Activated naive CD4-positive, alpha-beta T cell treated with anti-CD3 and anti-CD28 coated beads, Interleukin-2, amount 10 ng/mL, durations not matched to agents 7 days and 5 days (primary cell): Measurements from ENCODE around the gene PEX1.
A peak's percentile ranks its signal among the peaks of the same experiment; 100 is the strongest.
"Not testable (repeated sequence)": the region's sequence is repeated elsewhere in the genome, so short reads cannot be mapped to it uniquely, and the experiment has no call there.

ENCODE experiments used
- CTCF ChIA-PET: fragments of 350-600 bp; sonication (Branson Sonifier 250); formaldehyde crosslinking; loops from one replicate; lab custom pipeline; 2021; ENCODE audit warnings: antibody characterized with exemption; lab: Charles Lee
- DNase-seq: peaks from one replicate; pipeline ENCODE4 v3.0.0-alpha.2; 2020
- H3K27ac Mint-ChIP-seq: one replicate; pipeline ENCODE4 v1.8.0; 2021; ENCODE audit warnings: mild to moderate bottlenecking, moderate library complexity, mixed read lengths
- H3K27me3 Mint-ChIP-seq: one replicate; pipeline ENCODE4 v1.8.0; 2021; ENCODE audit warnings: mild to moderate bottlenecking, mixed read lengths
- H3K36me3 Mint-ChIP-seq: one replicate; pipeline ENCODE4 v1.8.0; 2021; ENCODE audit warnings: mixed read lengths
- H3K4me1 Mint-ChIP-seq: one replicate; pipeline ENCODE4 v1.8.0; 2021; ENCODE audit warnings: mixed read lengths
- H3K4me3 Mint-ChIP-seq: one replicate; pipeline ENCODE4 v1.8.0; 2021; ENCODE audit warnings: mild to moderate bottlenecking, moderate library complexity, mixed read lengths
- H3K9me3 Mint-ChIP-seq: one replicate; pipeline ENCODE4 v1.8.0; 2021; ENCODE audit warnings: mixed read lengths

Gene PEX1

DNA sequence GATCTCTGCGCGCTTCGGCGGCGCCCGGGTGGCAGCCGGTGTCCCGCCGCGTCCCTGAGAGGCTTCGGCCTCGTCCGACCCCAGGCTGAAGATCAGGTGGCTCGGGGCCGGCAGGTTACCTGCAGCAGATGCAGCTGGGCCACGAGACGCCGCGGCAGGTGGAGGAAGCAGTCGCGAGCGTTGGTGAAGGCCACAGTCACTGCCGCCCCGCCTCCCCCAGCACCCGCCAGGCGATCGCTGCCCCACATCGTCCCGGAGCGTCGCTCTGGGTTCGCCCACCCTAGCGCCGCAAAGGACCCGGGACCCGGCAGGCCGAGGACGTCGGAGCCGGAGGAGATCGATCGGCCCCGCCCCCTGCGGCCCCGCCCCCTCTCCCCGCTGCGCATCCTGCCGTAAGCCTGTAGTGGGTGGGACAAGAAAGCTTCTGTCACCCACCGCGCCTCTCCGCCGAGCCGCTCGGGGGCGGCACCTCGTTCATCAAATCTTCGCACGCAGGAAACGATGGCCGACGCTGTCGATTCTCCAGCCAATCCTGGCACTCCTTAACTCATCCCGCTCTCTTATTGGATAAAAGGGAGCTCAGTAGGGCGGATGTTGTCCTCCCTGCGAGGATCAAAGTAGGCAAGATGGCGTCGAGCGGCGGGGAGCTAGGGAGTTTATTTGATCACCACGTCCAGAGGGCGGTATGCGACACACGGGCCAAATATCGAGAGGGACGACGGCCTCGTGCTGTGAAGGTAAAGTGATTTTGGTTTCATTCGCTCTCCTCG lies at the start of gene PEX1, which contains the start of gene RBM48:
PEX1 (minus strand) TSS at position 333 of the 770 bp plus-strand sequence; CDS start at position 248, 85 bp downstream.
RBM48 (plus strand) TSS at position 608 of the 770 bp plus-strand sequence; CDS start at position 627, 19 bp downstream.
- H3K36me3 Mint-ChIP-seq = peaks cover 25% of the 10 kb centered on the region

DNA sequence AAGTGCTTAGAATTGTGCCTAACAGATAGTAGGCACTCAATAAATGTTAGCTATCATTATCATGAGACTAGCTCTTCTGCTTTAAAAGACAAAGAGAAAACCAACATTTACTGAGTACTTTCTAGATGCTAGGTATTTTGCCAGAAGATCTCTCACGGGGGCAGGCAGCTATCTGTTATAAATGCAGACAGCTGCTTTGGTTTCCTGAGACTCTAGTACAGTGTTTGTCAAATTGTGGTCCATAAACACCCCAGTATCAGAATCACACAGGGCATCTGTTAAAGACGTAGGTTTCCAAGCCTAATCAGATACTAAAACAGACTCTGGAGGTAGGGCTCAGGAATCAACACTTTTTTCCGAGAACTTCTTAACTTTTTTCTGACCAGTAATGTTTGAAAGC lies 48.0 kb upstream of the PEX1 start:
- Mint-ChIP-seq H3K27ac (no peak overlapping the region), H3K27me3 (no peaks in the 10 kb centered on the region), H3K4me1 (peaks cover 5% of the 10 kb centered on the region), H3K4me3 (no peak overlapping the region), H3K36me3 (peaks cover 50% of the 10 kb centered on the region), H3K9me3 (no peaks in the 10 kb centered on the region)
- CTCF ChIA-PET = no interaction called here
- no peak for DNase-seq

More for the DNA sequence above, at the start of gene PEX1, which contains the start of gene RBM48:
- H3K27ac Mint-ChIP-seq = peak within 1 kb of the TSS; percentile 97
- H3K9me3 Mint-ChIP-seq = no peaks in the 10 kb centered on the region
- H3K4me3 Mint-ChIP-seq = peak within 1 kb of the TSS; percentile 83
- DNase-seq = peak; percentile 96
- H3K27me3 Mint-ChIP-seq = no peaks in the 10 kb centered on the region
- CTCF ChIA-PET = interaction anchor here (0.7 to 1.9 kb wide), 11 partner anchors 11 to 532 kb away, joined by 3 to 10 read pairs (median 3); partner anchors contain the start of gene FAM133B
- H3K4me1 Mint-ChIP-seq = peaks cover 41% of the 10 kb centered on the region

DNA sequence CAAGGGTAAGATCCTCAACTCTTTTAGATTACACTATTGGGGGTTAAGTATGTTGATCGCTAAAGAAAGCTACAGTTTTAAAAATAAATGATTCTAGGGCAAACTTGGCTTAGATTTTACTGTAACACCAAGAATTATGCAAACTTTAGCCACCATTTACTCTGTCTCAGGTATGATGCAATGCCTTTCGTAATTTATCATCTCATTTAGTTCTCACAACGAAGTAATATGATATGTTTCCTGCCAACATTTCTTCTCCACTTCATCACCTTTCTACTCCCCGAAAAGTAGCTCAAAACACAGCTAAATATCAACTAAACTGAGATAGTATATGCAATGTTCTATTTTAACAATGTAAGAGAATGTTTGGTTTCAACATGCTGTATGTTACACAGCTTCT lies 40.8 kb upstream of the PEX1 start:
- Mint-ChIP-seq H3K27me3 (no peaks in the 10 kb centered on the region), H3K4me1 (peaks cover 2% of the 10 kb centered on the region), H3K4me3 (no peak overlapping the region), H3K27ac (no peak overlapping the region), H3K9me3 (no peaks in the 10 kb centered on the region), H3K36me3 (peaks cover 28% of the 10 kb centered on the region)
- DNase-seq = no peak
- CTCF ChIA-PET = no interaction called here

GRCh38 chr7:92567460-92567859 lies 39.1 kb upstream of the PEX1 start:
- Mint-ChIP-seq H3K36me3 (peaks cover 35% of the 10 kb centered on the region), H3K9me3 (no peaks in the 10 kb centered on the region)

DNA sequence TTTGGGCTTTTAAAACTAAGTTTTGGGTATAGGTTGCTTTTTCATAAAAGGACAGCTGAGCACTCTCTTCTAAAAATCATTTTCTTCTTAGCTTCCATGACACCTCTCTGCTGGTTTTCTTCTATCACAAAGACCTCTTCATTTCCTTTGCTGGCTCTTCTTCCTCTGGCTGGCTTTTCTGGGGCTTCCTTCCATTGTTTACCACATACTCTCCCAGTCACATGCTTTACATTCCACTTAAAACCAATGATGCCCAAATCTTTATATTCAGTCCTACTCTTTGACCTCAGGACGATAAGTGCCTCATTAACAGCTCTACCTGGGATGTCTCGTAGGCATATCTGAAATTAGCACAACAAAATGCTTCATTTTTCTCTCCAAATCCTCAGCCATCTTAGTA lies 35.0 kb upstream of the PEX1 start:
- H3K27ac Mint-ChIP-seq = peak overlapping the region; percentile 1
- H3K4me1 Mint-ChIP-seq = no peaks in the 10 kb centered on the region
- H3K9me3 Mint-ChIP-seq = no peaks in the 10 kb centered on the region
- no peaks in the 10 kb centered on the region for H3K27me3 Mint-ChIP-seq
- H3K36me3 Mint-ChIP-seq = peaks cover 37% of the 10 kb centered on the region
- no peak overlapping the region for H3K4me3 Mint-ChIP-seq
- no peak for DNase-seq
- CTCF ChIA-PET = no interaction called here

More at GRCh38 chr7:92567460-92567859, 39.1 kb upstream of the PEX1 start:
- DNase-seq = no peak
- Mint-ChIP-seq H3K4me1 (no peaks in the 10 kb centered on the region), H3K27me3 (no peaks in the 10 kb centered on the region), H3K4me3 (no peak overlapping the region), H3K27ac (no peak overlapping the region)
- CTCF ChIA-PET = no interaction called here

GRCh38 chr7:92560602-92561001 lies 32.3 kb upstream of the PEX1 start:
- no peak overlapping the region for H3K4me3 Mint-ChIP-seq
- peaks cover 31% of the 10 kb centered on the region for H3K36me3 Mint-ChIP-seq
- DNase-seq = no peak
- no peaks in the 10 kb centered on the region for H3K27me3 Mint-ChIP-seq
- H3K4me1 Mint-ChIP-seq = no peaks in the 10 kb centered on the region
- CTCF ChIA-PET = no interaction called here
- no peaks in the 10 kb centered on the region for H3K9me3 Mint-ChIP-seq
- no peak overlapping the region for H3K27ac Mint-ChIP-seq

GRCh38 chr7:92557808-92558362 lies 29.6 kb upstream of the PEX1 start:
- H3K4me3 Mint-ChIP-seq = no peak overlapping the region

GRCh38 chr7:92557249-92557648 lies 28.9 kb upstream of the PEX1 start:
- H3K36me3 Mint-ChIP-seq = peaks cover 12% of the 10 kb centered on the region
- CTCF ChIA-PET = no interaction called here
- no peak overlapping the region for H3K4me3 Mint-ChIP-seq
- no peaks in the 10 kb centered on the region for H3K9me3 Mint-ChIP-seq
- no peak for DNase-seq
- no peaks in the 10 kb centered on the region for H3K4me1 Mint-ChIP-seq
- peaks cover 3% of the 10 kb centered on the region for H3K27me3 Mint-ChIP-seq
- no peak overlapping the region for H3K27ac Mint-ChIP-seq

More at GRCh38 chr7:92557808-92558362, 29.6 kb upstream of the PEX1 start:
- H3K4me1 Mint-ChIP-seq = no peaks in the 10 kb centered on the region
- H3K9me3 Mint-ChIP-seq = no peaks in the 10 kb centered on the region
- DNase-seq = no peak
- peaks cover 3% of the 10 kb centered on the region for H3K27me3 Mint-ChIP-seq
- peaks cover 14% of the 10 kb centered on the region for H3K36me3 Mint-ChIP-seq
- CTCF ChIA-PET = no interaction called here
- H3K27ac Mint-ChIP-seq = peak overlapping the region; percentile 30

- Mint-ChIP-seq H3K27ac (no peak overlapping the region), H3K36me3 (no peaks in the 10 kb centered on the region), H3K4me1 (no peaks in the 10 kb centered on the region), H3K4me3 (no peak overlapping the region), H3K27me3 (peaks cover 8% of the 10 kb centered on the region), H3K9me3 (no peaks in the 10 kb centered on the region)
- DNase-seq = no peak
- CTCF ChIA-PET = no interaction called here
Measured at GRCh38 chr7:92550194-92550593, 21.9 kb upstream of the PEX1 start.

- Mint-ChIP-seq H3K36me3 (no peaks in the 10 kb centered on the region), H3K9me3 (no peaks in the 10 kb centered on the region), H3K4me3 (no peak overlapping the region), H3K4me1 (no peaks in the 10 kb centered on the region), H3K27ac (no peak overlapping the region), H3K27me3 (peaks cover 5% of the 10 kb centered on the region)
- DNase-seq = no peak
- CTCF ChIA-PET = no interaction called here
Measured at GRCh38 chr7:92547579-92547978, 19.3 kb upstream of the PEX1 start.

- Mint-ChIP-seq H3K4me3 (no peak overlapping the region), H3K27me3 (peaks cover 5% of the 10 kb centered on the region), H3K27ac (no peak overlapping the region), H3K36me3 (no peaks in the 10 kb centered on the region), H3K4me1 (no peaks in the 10 kb centered on the region), H3K9me3 (no peaks in the 10 kb centered on the region)
- no peak for DNase-seq
- CTCF ChIA-PET = no interaction called here
Measured at GRCh38 chr7:92546856-92547497, 18.7 kb upstream of the PEX1 start.

DNA sequence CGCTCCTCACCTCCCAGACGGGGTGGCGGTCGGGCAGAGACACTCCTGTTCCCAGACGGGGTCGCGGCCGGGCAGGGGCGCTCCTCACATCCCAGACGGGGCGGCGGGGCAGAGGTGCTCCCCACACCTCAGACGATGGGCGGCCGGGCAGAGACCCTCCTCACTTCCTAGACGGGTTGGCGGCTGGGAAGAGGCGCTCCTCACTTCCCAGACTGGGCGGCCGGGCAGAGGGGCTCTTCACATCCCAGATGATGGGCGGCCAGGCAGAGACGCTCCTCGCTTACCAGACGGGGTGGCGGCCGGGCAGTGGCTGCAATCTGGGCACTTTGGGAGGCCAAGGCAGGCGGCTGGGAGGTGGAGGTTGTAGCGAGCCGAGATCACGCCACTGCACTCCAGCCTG lies 16.8 kb upstream of the PEX1 start:
- DNase-seq, H3K27me3 Mint-ChIP-seq, H3K9me3 Mint-ChIP-seq, CTCF ChIA-PET, H3K4me1 Mint-ChIP-seq, H3K4me3 Mint-ChIP-seq, H3K27ac Mint-ChIP-seq, H3K36me3 Mint-ChIP-seq: not testable (repeated sequence)

DNA sequence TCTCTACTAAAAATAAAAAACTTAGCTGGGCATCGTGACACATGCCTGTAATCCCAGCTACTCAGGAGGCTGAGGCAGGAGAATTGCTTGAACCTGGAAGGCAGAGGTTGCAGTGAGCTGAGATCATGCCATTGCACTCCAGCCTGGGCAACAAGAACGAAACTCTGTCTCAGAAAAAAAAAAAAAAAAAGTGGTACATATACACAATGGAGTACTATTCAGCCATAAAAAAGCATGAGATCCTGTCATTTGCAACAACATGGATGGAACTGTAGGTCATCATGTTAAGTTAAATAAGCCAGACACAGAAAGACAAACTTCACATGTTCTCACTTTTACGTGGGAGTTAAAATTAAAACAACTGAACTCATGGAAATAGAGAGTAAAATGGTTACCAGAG lies 15.2 kb upstream of the PEX1 start:
- H3K4me1 Mint-ChIP-seq, CTCF ChIA-PET, DNase-seq, H3K27me3 Mint-ChIP-seq, H3K36me3 Mint-ChIP-seq, H3K27ac Mint-ChIP-seq, H3K4me3 Mint-ChIP-seq, H3K9me3 Mint-ChIP-seq: not testable (repeated sequence)

DNA sequence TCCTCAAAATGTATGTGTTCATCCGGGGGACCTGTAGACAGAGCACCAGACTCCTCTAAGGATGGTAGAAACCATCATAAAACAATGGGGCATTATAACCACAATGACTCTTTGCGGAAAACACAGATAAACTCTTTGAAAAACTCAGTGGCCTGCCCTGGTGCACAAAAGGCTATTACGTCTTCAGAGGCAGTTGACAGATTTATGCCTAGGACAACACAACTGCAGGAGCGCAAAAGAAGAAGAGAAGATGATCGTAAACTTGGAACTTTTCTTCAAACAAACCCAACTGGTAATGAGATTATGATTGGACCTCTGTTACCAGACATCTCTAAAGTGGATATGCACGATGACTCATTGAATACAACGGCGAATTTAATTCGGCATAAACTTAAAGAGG lies 6.3 kb upstream of the PEX1 start:
- no peak for DNase-seq
- H3K9me3 Mint-ChIP-seq = no peaks in the 10 kb centered on the region
- peaks cover 55% of the 10 kb centered on the region for H3K36me3 Mint-ChIP-seq
- H3K27me3 Mint-ChIP-seq = no peaks in the 10 kb centered on the region
- CTCF ChIA-PET = no interaction called here
- no peak overlapping the region for H3K27ac Mint-ChIP-seq
- H3K4me1 Mint-ChIP-seq = peaks cover 25% of the 10 kb centered on the region
- no peak overlapping the region for H3K4me3 Mint-ChIP-seq
